ENCODE data around the gene PNLDC1.
"Not testable (repeated sequence)": the region's sequence is repeated elsewhere in the genome, so short reads cannot be mapped to it uniquely, and the experiment has no call there.

Gene PNLDC1

GRCh38 chr6:159852877-159853276 lies 52.8 kb downstream of the PNLDC1 start:
- no peak overlapping the region for H3K4me3 ChIP-seq (ENCODE audit: control insufficient read depth, low read depth, low read length)

GRCh38 chr6:159853754-159854153 lies 53.7 kb downstream of the PNLDC1 start:
- H3K4me3 ChIP-seq (ENCODE audit: control insufficient read depth, low read depth, low read length), result no peak overlapping the region
- TF ChIP-seq CTCF (conservative IDR thresholded peaks at IDR 0.05; ENCODE audit: control insufficient read depth, insufficient read depth, low read depth, low read length), result no peak
- DNase-seq (ENCODE audit: low read depth), result no peak

More at GRCh38 chr6:159852877-159853276, 52.8 kb downstream of the PNLDC1 start:
- peak; percentile 15 for DNase-seq (ENCODE audit: low read depth)
- peak; percentile 33 for TF ChIP-seq CTCF (conservative IDR thresholded peaks at IDR 0.05; ENCODE audit: control insufficient read depth, insufficient read depth, low read depth, low read length)

- H3K4me3 ChIP-seq (ENCODE audit: control insufficient read depth, low read depth, low read length), result no peak overlapping the region
- no peak for DNase-seq (ENCODE audit: low read depth)
- TF ChIP-seq CTCF (conservative IDR thresholded peaks at IDR 0.05; ENCODE audit: control insufficient read depth, insufficient read depth, low read depth, low read length), result no peak
These were observed 54.9 kb downstream of the PNLDC1 start for GRCh38 chr6:159854959-159855358.

- no peak for DNase-seq (ENCODE audit: low read depth)
- no peak overlapping the region for H3K4me3 ChIP-seq (ENCODE audit: control insufficient read depth, low read depth, low read length)
- no peak for TF ChIP-seq CTCF (conservative IDR thresholded peaks at IDR 0.05; ENCODE audit: control insufficient read depth, insufficient read depth, low read depth, low read length)
These were observed 58.2 kb downstream of the PNLDC1 start for GRCh38 chr6:159858259-159858658.

- DNase-seq (ENCODE audit: low read depth), result no peak
- H3K4me3 ChIP-seq (ENCODE audit: control insufficient read depth, low read depth, low read length), result no peak overlapping the region
- no peak for TF ChIP-seq CTCF (conservative IDR thresholded peaks at IDR 0.05; ENCODE audit: control insufficient read depth, insufficient read depth, low read depth, low read length)
These were observed 60.4 kb downstream of the PNLDC1 start for GRCh38 chr6:159860482-159860881.

- no peak for TF ChIP-seq CTCF (conservative IDR thresholded peaks at IDR 0.05; ENCODE audit: control insufficient read depth, insufficient read depth, low read depth, low read length)
- no peak overlapping the region for H3K4me3 ChIP-seq (ENCODE audit: control insufficient read depth, low read depth, low read length)
- no peak for DNase-seq (ENCODE audit: low read depth)
These were observed 62.0 kb downstream of the PNLDC1 start for GRCh38 chr6:159862103-159862502.

- TF ChIP-seq CTCF (conservative IDR thresholded peaks at IDR 0.05; ENCODE audit: control insufficient read depth, insufficient read depth, low read depth, low read length), result peak; percentile 54
- not testable (repeated sequence) for H3K4me3 ChIP-seq (ENCODE audit: control insufficient read depth, low read depth, low read length)
- DNase-seq (ENCODE audit: low read depth), result peak; percentile 78
These were observed 63.3 kb downstream of the PNLDC1 start for GRCh38 chr6:159863341-159863740.
